Left ventricle myocardium inferior (tissue), 1 donor: Measurements from ENCODE around the gene PSD4. TPM values are rescaled to one million over a fixed set of nuclear protein-coding genes. Genes with fewer than 3 reads are reported as not detected.

ENCODE experiments used
- DNase-seq: peaks from one replicate; pipeline ENCODE4 v3.0.0-alpha.2; 2020
- H3K27ac ChIP-seq: fragments of 200-600 bp; replicated peaks from 2 replicates; pipeline ENCODE4 v1.8.0; 2021
- H3K27me3 ChIP-seq: fragments of 200-600 bp; 2 replicates; pipeline ENCODE4 v1.8.0; 2021; ENCODE audit warnings: low read depth
- H3K36me3 ChIP-seq: fragments of 200-600 bp; 2 replicates; pipeline ENCODE4 v1.8.0; 2021
- H3K4me1 ChIP-seq: fragments of 200-600 bp; 2 replicates; pipeline ENCODE4 v1.8.0; 2021
- H3K4me3 ChIP-seq: fragments of 200-600 bp; 2 replicates; pipeline ENCODE4 v1.8.0; 2021; ENCODE audit warnings: mild to moderate bottlenecking, moderate library complexity
- H3K9me3 ChIP-seq: fragments of 200-600 bp; replicated peaks from 2 replicates; pipeline ENCODE4 v1.8.0; 2021
- intact Hi-C: fragments of 100-400 bp; cut with micrococcal nuclease; formaldehyde crosslinking; loops from one replicate; pipeline ENCODE4 v1.11.0; 2022
- total RNA-seq: library from RNA; stranded (reverse); fragmentation: NEBNext Ultra II Directional; extraction: Animal tissue kit (Norgen Biotek cat#: 25700); gene quantifications from one replicate; pipeline ENCODE4 v1.2.1, GENCODE V29; 2021
- TF ChIP-seq, protein P1 (sequence below): fragments of 200-600 bp; IDR thresholded peaks from 2 replicates; pipeline ENCODE4 v1.8.0; 2021; ENCODE audit warnings: antibody characterized with exemption, mild to moderate bottlenecking, borderline replicate concordance
- donor health status: DM: no; HTN: yes; CAD: no; lungs with severe emphysema.

Gene PSD4
- total RNA-seq, 1 donor from 2014 or later: 2.2 TPM

DNA sequence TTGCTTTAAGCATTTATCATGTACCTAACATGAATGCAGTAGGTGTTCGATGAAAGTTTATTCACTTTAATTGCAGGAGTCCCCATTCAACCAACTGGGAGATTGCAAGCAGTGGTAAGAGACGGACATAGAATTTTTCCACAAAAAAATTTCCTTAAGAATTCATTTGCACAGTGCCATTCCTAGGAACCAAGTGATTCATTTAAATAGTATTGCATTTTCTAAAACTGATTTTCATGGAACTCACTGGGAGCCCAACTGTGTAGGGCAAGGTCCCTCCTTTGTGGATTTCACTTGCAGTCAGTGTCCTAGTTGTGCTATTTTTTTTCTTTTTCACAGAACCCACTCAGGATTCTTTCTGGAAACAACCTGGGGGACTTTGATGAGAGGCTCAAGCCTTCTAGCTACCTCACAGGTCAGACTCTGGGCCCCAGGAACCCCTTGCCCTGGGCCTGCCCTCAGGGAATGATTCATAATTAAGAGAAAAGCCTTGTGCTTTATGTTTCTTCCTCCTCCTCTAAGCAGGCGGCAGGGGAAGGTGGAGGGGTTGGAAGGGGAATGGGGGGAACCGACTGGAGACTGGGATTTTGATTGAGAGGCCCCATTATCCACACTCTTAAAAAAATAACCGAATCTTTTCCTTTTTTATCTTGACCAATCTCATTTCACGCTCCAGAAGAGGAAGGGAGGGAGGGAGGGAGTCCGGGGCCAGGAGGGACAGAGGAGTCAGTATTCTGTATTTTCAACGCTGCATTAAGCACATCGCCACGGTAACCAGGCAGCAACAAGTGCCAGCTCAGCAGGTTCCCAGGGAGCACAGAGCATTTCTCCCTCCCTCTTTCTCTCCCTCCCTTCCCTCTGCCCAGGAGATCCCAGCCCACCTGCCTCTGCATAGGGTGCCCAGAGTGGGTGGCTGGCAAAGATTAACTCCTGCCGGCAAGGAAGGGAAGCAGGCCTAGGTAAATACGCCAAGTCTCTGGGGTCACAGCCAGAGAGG, 51.8 kb downstream of the PSD4 start:
- no peak overlapping the region for H3K27ac ChIP-seq
- H3K4me3 ChIP-seq: no peak overlapping the region
- no peak for DNase-seq
- no peaks in the 10 kb centered on the region for H3K27me3 ChIP-seq
- H3K36me3 ChIP-seq: no peaks in the 10 kb centered on the region
- intact Hi-C loops: no loop called here
- TF ChIP-seq, protein P1, sequence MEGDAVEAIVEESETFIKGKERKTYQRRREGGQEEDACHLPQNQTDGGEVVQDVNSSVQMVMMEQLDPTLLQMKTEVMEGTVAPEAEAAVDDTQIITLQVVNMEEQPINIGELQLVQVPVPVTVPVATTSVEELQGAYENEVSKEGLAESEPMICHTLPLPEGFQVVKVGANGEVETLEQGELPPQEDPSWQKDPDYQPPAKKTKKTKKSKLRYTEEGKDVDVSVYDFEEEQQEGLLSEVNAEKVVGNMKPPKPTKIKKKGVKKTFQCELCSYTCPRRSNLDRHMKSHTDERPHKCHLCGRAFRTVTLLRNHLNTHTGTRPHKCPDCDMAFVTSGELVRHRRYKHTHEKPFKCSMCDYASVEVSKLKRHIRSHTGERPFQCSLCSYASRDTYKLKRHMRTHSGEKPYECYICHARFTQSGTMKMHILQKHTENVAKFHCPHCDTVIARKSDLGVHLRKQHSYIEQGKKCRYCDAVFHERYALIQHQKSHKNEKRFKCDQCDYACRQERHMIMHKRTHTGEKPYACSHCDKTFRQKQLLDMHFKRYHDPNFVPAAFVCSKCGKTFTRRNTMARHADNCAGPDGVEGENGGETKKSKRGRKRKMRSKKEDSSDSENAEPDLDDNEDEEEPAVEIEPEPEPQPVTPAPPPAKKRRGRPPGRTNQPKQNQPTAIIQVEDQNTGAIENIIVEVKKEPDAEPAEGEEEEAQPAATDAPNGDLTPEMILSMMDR: no peak
- peaks cover 12% of the 10 kb centered on the region for H3K4me1 ChIP-seq
- H3K9me3 ChIP-seq: no peaks in the 10 kb centered on the region

DNA sequence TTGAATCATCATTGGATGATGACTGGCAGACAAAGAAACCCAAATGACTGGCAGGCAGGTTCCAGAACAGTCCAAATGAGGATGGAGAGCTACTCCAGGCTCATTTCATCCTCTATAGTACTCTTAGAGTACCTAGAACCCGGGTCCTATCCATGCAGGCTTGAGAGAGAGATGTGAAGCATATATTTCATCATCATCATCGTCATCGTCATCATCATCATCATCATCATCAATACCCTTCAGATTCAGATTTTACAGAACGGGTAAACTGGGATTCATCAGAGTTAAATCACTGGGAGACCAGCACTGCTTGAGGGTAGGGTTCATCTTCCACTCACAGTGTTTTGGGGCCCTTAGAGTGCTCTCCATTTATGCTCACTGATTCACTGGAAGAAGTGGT, 52.7 kb downstream of the PSD4 start:
- no peak for DNase-seq
- no peak overlapping the region for H3K27ac ChIP-seq
- TF ChIP-seq, protein P1: no peak
- H3K9me3 ChIP-seq: no peaks in the 10 kb centered on the region
- intact Hi-C loops: no loop called here
- H3K4me1 ChIP-seq: peaks cover 21% of the 10 kb centered on the region
- H3K36me3 ChIP-seq: no peaks in the 10 kb centered on the region
- no peaks in the 10 kb centered on the region for H3K27me3 ChIP-seq
- no peak overlapping the region for H3K4me3 ChIP-seq

DNA sequence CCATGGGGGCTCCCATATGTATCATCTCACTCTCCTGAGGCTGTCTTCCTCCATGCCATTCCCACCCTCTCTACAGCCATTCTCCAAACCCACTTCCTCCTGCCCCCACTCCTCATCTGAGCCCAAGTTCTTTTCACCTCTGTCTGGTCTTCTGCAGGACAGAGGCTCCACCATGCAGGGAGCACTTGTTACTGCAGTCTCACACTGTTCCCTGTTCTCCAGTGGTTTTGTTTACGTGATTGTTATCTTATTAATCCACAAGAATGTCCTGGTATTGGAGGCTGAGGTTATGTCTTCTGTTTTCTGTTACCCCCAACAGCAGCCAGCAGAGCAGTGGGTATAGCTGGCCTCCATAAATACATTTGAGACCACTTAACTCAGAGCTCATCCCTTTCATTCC, 53.5 kb downstream of the PSD4 start:
- Histone ChIP-seq H3K36me3 (no peaks in the 10 kb centered on the region), H3K27me3 (no peaks in the 10 kb centered on the region), H3K27ac (no peak overlapping the region), H3K4me3 (no peak overlapping the region), H3K9me3 (no peaks in the 10 kb centered on the region), H3K4me1 (peaks cover 28% of the 10 kb centered on the region)
- TF ChIP-seq, protein P1: no peak
- DNase-seq: no peak
- intact Hi-C loops: no loop called here

DNA sequence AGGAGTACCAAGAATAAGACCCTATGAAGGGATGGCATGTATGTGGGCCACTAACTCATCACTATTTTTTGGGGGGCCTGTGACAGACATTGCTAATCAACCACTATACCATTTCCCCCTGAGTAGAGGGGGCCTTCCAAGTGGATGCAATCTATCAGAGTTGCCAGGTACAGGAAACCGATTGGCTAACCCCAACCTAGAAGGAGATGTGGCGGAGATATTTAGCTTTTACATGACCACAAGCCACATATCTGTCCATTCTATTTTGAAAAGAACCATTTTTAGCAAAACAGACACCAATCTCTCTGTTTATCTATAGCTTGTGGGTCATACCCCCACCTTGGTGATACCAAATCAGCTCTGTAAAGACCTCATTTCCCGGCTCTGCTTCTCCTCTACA, 53.9 kb downstream of the PSD4 start:
- DNase-seq: no peak
- Histone ChIP-seq H3K4me1 (peaks cover 32% of the 10 kb centered on the region), H3K36me3 (no peaks in the 10 kb centered on the region), H3K27me3 (no peaks in the 10 kb centered on the region), H3K4me3 (no peak overlapping the region), H3K9me3 (no peaks in the 10 kb centered on the region), H3K27ac (no peak overlapping the region)
- TF ChIP-seq, protein P1: no peak
- intact Hi-C loops: no loop called here

DNA sequence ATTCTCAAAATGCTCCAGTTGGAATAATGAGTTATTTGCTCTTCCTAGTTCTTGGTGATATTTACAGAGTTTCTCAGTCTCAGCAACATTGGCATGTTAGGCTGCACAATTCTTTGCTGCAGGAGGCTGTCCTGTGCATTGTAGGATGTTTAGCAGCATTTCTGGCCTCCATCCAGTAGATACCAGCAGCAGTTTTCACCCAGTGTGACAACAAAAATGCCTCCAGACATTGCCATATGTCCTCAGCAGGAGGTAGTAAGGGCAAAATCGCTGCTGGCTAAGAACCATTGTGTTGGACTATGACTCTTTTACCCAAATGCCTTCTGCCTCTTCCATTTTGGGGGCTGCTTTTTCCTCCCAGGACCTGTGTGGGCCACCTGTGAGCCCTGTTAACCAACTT, 54.6 kb downstream of the PSD4 start:
- TF ChIP-seq, protein P1: no peak
- Histone ChIP-seq H3K36me3 (no peaks in the 10 kb centered on the region), H3K4me3 (no peak overlapping the region), H3K27me3 (no peaks in the 10 kb centered on the region), H3K27ac (no peak overlapping the region), H3K9me3 (no peaks in the 10 kb centered on the region), H3K4me1 (peaks cover 32% of the 10 kb centered on the region)
- intact Hi-C loops: no loop called here
- no peak for DNase-seq
